Measurements from ENCODE around the gene PCDHGA11. TPM values are rescaled to one million over a fixed set of nuclear protein-coding genes. Genes with fewer than 3 reads are reported as not detected.

Gene PCDHGA11
- total RNA-seq, 1 experiment from 2014 or later, result 0.66 TPM

DNA sequence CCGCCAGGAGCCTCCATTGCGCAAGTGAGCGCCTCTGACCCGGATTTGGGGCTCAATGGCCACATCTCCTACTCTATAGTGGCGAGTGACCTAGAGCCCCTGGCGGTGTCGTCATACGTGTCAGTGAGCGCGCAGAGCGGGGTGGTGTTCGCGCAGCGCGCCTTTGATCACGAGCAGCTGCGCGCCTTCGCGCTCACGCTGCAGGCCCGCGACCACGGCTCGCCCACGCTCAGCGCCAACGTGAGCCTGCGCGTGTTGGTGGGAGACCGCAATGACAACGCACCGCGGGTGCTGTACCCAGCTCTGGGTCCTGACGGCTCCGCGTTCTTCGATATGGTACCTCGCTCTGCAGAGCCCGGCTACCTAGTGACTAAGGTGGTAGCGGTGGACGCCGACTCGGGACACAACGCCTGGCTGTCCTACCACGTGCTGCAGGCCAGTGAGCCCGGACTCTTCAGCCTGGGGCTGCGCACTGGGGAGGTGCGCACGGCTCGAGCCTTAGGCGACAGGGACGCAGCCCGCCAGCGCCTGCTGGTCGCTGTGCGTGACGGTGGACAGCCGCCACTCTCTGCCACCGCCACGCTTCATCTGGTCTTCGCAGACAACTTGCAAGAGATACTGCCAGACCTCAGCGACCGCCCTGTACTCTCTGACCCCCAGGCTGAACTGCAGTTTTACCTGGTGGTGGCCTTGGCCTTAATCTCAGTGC lies 11.1 kb upstream of the PCDHGA11 start:
- TF ChIP-seq CTCF (conservative IDR thresholded peaks at IDR 0.05; ENCODE audit: low read depth, low read length) (no peak), EZH2phosphoT487 (IDR thresholded peaks at IDR 0.05; ENCODE audit: borderline replicate concordance, low read length) (no peak), EZH2 (IDR thresholded peaks at IDR 0.05; ENCODE audit: low read length, unreplicated experiment) (no peak)
- Histone ChIP-seq H4K20me1 (ENCODE audit: low read length) (no peaks in the 10 kb centered on the region), H3K27ac (ENCODE audit: low read length) (no peak overlapping the region), H3F3A (ENCODE audit: low read length, unreplicated experiment) (no peaks in the 10 kb centered on the region), H3K4me1 (ENCODE audit: insufficient read depth, low read length) (no peaks in the 10 kb centered on the region), H3K4me2 (ENCODE audit: low read length) (no peak overlapping the region), H3K27me3 (ENCODE audit: low read length) (no peaks in the 10 kb centered on the region), H3K4me3 (ENCODE audit: low read length) (no peak overlapping the region), H2AFZ (ENCODE audit: low read length) (no peak overlapping the region), H3K79me2 (ENCODE audit: low read length) (no peaks in the 10 kb centered on the region), H3K9ac (ENCODE audit: low read length) (no peak overlapping the region), H3K9me3 (ENCODE audit: low read length) (0 out of 2 replicates have a peak, but pooled peaks cover 11% of the 10 kb centered on the region), H3K36me3 (ENCODE audit: low read depth, low read length) (peaks cover 6% of the 10 kb centered on the region; the same call in 1 of the 2 replicates), H3K9me2 (replicated peaks; ENCODE audit: low read length) (no peaks in the 10 kb centered on the region)
- BruUV-seq (replicated peaks), result no TSS peak
- CTCF ChIA-PET, result no interaction called here
- DNase-seq, result no peak
- intact Hi-C loops (cut with micrococcal nuclease), result no loop called here
- POLR2A ChIA-PET (ENCODE audit: unreplicated experiment), result no interaction called here
- no peak for ATAC-seq

DNA sequence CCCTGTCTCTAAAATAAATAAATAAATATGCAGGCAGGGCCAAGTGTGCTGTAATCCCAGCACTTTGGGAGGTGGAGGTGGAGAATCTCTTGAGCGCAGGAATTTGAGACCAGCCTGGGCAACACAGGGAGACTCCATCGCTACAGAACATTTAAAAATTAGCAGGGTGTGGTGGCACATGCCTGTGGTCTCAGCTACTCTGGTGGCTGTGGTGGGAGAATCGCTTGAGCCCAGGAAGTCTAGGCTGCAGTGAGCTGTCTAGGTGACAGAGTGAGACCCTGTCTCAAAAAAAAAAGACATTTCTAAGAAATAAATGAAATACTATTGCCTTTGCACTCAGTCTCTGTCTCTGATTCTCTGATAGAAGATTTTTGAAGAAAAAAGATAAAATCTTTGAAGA lies 9.3 kb upstream of the PCDHGA11 start:
- CTCF ChIA-PET, result interaction anchor here (0.6 kb wide), 1 partner anchor 590 kb away, joined by 3 read pairs; no protein-coding TSS in a partner anchor
- no peak for DNase-seq
- no peaks in the 10 kb centered on the region for H3K9me2 ChIP-seq (replicated peaks; ENCODE audit: low read length)
- no peak overlapping the region for H3K4me3 ChIP-seq (ENCODE audit: low read length)
- no peaks in the 10 kb centered on the region for H4K20me1 ChIP-seq (ENCODE audit: low read length)
- no peaks in the 10 kb centered on the region for H3K79me2 ChIP-seq (ENCODE audit: low read length)
- H3F3A ChIP-seq (ENCODE audit: low read length, unreplicated experiment), result no peaks in the 10 kb centered on the region
- no peaks in the 10 kb centered on the region for H3K4me1 ChIP-seq (ENCODE audit: insufficient read depth, low read length)
- no peaks in the 10 kb centered on the region for H3K27me3 ChIP-seq (ENCODE audit: low read length)
- no peak for TF ChIP-seq EZH2 (IDR thresholded peaks at IDR 0.05; ENCODE audit: low read length, unreplicated experiment)
- no peak for TF ChIP-seq EZH2phosphoT487 (IDR thresholded peaks at IDR 0.05; ENCODE audit: borderline replicate concordance, low read length)
- no peak for TF ChIP-seq CTCF (conservative IDR thresholded peaks at IDR 0.05; ENCODE audit: low read depth, low read length)
- no peak overlapping the region for H2AFZ ChIP-seq (ENCODE audit: low read length)
- POLR2A ChIA-PET (ENCODE audit: unreplicated experiment), result no interaction called here
- BruUV-seq (replicated peaks), result no TSS peak
- ATAC-seq, result no peak
- no peak overlapping the region for H3K4me2 ChIP-seq (ENCODE audit: low read length)
- H3K9ac ChIP-seq (ENCODE audit: low read length), result no peak overlapping the region
- peaks cover 6% of the 10 kb centered on the region; the same call in 1 of the 2 replicates for H3K36me3 ChIP-seq (ENCODE audit: low read depth, low read length)
- 0 out of 2 replicates have a peak, but pooled peaks cover 11% of the 10 kb centered on the region for H3K9me3 ChIP-seq (ENCODE audit: low read length)
- intact Hi-C loops (cut with micrococcal nuclease), result no loop called here
- H3K27ac ChIP-seq (ENCODE audit: low read length), result no peak overlapping the region

DNA sequence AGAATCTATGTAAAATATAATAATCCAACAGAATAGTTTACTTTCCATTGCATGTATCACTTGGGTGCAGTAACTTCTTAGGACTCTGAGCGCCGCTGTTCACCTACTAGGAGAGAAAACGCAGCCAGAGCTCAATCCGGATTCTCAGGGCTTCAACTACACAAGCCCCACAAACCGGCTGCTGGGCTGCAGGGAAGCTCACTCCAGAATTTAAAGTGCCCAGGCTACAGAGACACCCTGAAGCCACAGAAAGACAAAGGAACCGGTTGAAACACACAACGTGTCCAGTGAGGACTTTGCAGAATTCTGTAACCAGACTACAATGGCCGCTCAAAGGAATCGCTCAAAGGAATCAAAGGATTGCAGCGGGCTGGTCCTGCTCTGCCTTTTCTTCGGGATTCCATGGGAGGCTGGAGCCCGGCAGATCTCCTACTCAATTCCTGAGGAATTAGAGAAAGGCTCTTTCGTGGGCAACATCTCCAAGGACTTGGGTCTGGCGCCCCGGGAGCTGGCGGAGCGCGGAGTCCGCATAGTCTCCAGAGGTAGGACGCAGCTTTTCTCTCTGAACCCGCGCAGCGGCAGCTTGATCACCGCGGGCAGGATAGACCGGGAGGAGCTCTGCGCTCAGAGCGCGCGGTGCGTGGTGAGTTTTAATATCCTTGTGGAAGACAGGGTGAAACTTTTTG lies 7.9 kb upstream of the PCDHGA11 start, which contains the start of gene PCDHGA10:
TSS of gene PCDHGA10 (plus strand) at position 134 of the 686 bp plus-strand sequence. CDS start at position 323, 189 bp downstream.
- H3K4me1 ChIP-seq (ENCODE audit: insufficient read depth, low read length), result no peaks in the 10 kb centered on the region
- H3K36me3 ChIP-seq (ENCODE audit: low read depth, low read length), result peaks cover 6% of the 10 kb centered on the region; the same call in 1 of the 2 replicates
- intact Hi-C loops (cut with micrococcal nuclease), result no loop called here
- no peaks in the 10 kb centered on the region for H3K9me2 ChIP-seq (replicated peaks; ENCODE audit: low read length)
- H3K79me2 ChIP-seq (ENCODE audit: low read length), result no peaks in the 10 kb centered on the region
- ChIA-PET CTCF (no interaction called here), POLR2A (ENCODE audit: unreplicated experiment) (no interaction called here)
- H3F3A ChIP-seq (ENCODE audit: low read length, unreplicated experiment), result no peaks in the 10 kb centered on the region
- no peaks in the 10 kb centered on the region for H4K20me1 ChIP-seq (ENCODE audit: low read length)
- 0 out of 2 replicates have a peak, but pooled peaks cover 4% of the 10 kb centered on the region for H3K9me3 ChIP-seq (ENCODE audit: low read length)
- no peaks in the 10 kb centered on the region for H3K27me3 ChIP-seq (ENCODE audit: low read length)
- ATAC-seq (no peak), DNase-seq (no peak)
- H3K27ac ChIP-seq (ENCODE audit: low read length), result no peak within 1 kb of the TSS
- no peak within 1 kb of the TSS for H3K4me3 ChIP-seq (ENCODE audit: low read length)
- H3K4me2 ChIP-seq (ENCODE audit: low read length), result no peak within 1 kb of the TSS
- H3K9ac ChIP-seq (ENCODE audit: low read length), result no peak within 1 kb of the TSS
- no peak within 1 kb of the TSS for H2AFZ ChIP-seq (ENCODE audit: low read length)
- BruUV-seq (replicated peaks), result no TSS peak
- TF ChIP-seq EZH2 (IDR thresholded peaks at IDR 0.05; ENCODE audit: low read length, unreplicated experiment) (no peak), CTCF (conservative IDR thresholded peaks at IDR 0.05; ENCODE audit: low read depth, low read length) (no peak), EZH2phosphoT487 (IDR thresholded peaks at IDR 0.05; ENCODE audit: borderline replicate concordance, low read length) (no peak)

All from PC-3 (cell line).